ENCODE measurements around the gene SECTM1.

DNA sequence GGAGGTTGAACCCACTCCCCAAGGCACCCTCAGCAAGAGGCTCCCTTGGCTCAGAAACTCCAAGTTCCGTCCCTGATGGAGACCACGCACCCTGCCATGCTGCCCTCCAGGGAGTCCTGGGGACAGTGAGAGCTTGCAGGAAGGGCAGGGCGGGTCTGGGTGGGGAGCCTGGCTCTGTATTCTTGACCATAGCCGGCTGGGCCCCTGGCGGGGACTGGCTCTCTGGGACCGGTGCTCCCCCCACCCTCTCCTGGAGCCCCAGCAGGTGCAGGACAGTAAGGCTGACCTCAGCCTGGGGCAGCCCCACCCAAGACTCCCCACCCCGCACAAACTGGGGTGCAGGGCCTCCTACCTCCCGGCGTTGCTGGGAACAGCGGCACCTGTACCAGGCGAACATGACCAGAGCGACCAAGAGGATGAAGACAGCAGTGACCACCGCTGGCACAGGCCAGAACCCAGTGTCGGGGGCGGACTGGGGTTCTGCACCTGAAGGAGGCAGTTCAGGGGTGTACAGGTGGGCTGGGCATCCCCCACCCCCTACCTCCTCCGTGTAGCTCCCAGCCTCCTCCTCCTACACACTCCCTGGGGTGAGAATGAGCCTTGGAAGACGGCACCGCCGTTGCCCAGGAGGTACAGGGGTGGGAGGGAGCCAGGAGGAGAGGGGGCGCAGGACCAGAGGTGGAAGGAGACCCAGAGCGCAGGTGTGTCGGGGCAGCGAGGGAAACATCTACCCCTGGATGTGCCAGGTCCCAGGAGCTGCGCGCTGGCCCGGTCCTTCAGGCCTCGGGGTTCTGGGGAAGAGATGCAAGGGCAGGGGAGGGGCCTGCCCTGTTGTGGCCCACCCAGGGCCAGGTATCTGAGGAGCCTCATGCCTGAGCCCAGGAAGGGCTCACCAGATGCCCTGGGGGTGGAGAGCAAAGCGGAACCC, 10.8 kb downstream of the SECTM1 start:
- TF ChIP-seq FOXK2 (IDR thresholded peaks at IDR 0.05) = no peak
- TF ChIP-seq TARDBP (IDR thresholded peaks at IDR 0.05) = no peak
- TF ChIP-seq ZNF384 (IDR thresholded peaks at IDR 0.05) = no peak
- no peak for TF ChIP-seq BHLHE40 (IDR thresholded peaks at IDR 0.05; ENCODE audit: borderline replicate concordance)
- no peak for TF ChIP-seq SP1 (IDR thresholded peaks at IDR 0.05)
- TF ChIP-seq ELF4 (IDR thresholded peaks at IDR 0.05) = no peak
- no peak for TF ChIP-seq FOXM1 (IDR thresholded peaks at IDR 0.05; ENCODE audit: borderline replicate concordance)
- TF ChIP-seq ARNT (IDR thresholded peaks at IDR 0.05) = no peak
- no peak for TF ChIP-seq LEF1 (IDR thresholded peaks at IDR 0.05; ENCODE audit: borderline replicate concordance)
- no peak for TF ChIP-seq L3MBTL2 (conservative IDR thresholded peaks at IDR 0.05)
- TF ChIP-seq CTBP1 (IDR thresholded peaks at IDR 0.05; ENCODE audit: borderline replicate concordance) = no peak

Data from HEK293T (cell line).